Naive thymus-derived CD4-positive, alpha-beta T cell (primary cell): Measurements from ENCODE around the gene DHX8. TPM values are rescaled to one million over a fixed set of nuclear protein-coding genes. Genes with fewer than 3 reads are reported as not detected.

Experiments used
- ATAC-seq: fragments of 150-1000 bp; cut with Tn5 transposase; 2 replicates; pipeline ENCODE4 v1.10.0; 2021; ENCODE audit warnings: mild to moderate bottlenecking, moderate library complexity
- CTCF ChIA-PET: fragments of 350-600 bp; sonication (Branson Sonifier 250); formaldehyde crosslinking; loops from one replicate; lab custom pipeline; 2021; ENCODE audit warnings: antibody characterized with exemption; lab: Charles Lee
- POLR2A ChIA-PET: fragments of 350-600 bp; sonication (Branson Sonifier 250); formaldehyde crosslinking; loops from one replicate; lab custom pipeline; 2021; ENCODE audit warnings: antibody characterized with exemption, inconsistent platforms; lab: Charles Lee
- DNase-seq, 9 donors: peaks; one replicate each; pipeline versions ENCODE4 v3.0.0 to v3.0.0-alpha.2; 2020 to 2022; ENCODE audit warnings: mixed read lengths in 1 of 9
- H3K27ac ChIP-seq: one replicate; pipeline ENCODE4 v1.7.0; 2013; ENCODE audit warnings: mild to moderate bottlenecking, low read depth, low read length, moderate library complexity
- H3K27me3 ChIP-seq, 2 donors: one replicate each; pipeline ENCODE4 v1.7.0; 2013; ENCODE audit warnings: low read length in 2 of 2, mild to moderate bottlenecking in 2 of 2, moderate library complexity in 2 of 2; ENCODE audit not compliant: control insufficient read depth in 2 of 2, insufficient read depth in 2 of 2
- H3K36me3 ChIP-seq, 3 experiments: 1 replicate in 2 of 3; 2 replicates in 1 of 3; pipeline ENCODE4 v1.7.0; 2013; ENCODE audit warnings: low read length in 3 of 3, mild to moderate bottlenecking in 3 of 3, moderate library complexity in 1 of 3; ENCODE audit not compliant: insufficient read depth in 3 of 3, control insufficient read depth in 2 of 3
- H3K4me1 ChIP-seq, 2 donors: one replicate each; pipeline ENCODE4 v1.7.0; 2013; ENCODE audit warnings: low read length in 2 of 2, mild to moderate bottlenecking in 2 of 2, moderate library complexity in 1 of 2; ENCODE audit not compliant: control insufficient read depth in 2 of 2, insufficient read depth in 2 of 2
- H3K4me3 ChIP-seq: 2 replicates; pipeline ENCODE4 v1.7.0; 2013; ENCODE audit warnings: mild to moderate bottlenecking, low read length
- H3K9me3 ChIP-seq, 3 experiments: 1 replicate in 2 of 3; 2 replicates in 1 of 3; pipeline ENCODE4 v1.7.0; 2013; ENCODE audit warnings: low read length in 3 of 3; ENCODE audit not compliant: control insufficient read depth in 2 of 3
- H3K27ac Mint-ChIP-seq, 9 donors: one replicate each; pipeline ENCODE4 v1.8.0; 2020 to 2022; ENCODE audit warnings: mixed read lengths in 9 of 9, mild to moderate bottlenecking in 8 of 9, moderate library complexity in 5 of 9, inconsistent platforms in 2 of 9
- H3K27me3 Mint-ChIP-seq, 5 donors: one replicate each; pipeline ENCODE4 v1.8.0; 2021 to 2022; ENCODE audit warnings: mixed read lengths in 5 of 5, mild to moderate bottlenecking in 1 of 5
- H3K36me3 Mint-ChIP-seq, 5 donors: one replicate each; pipeline ENCODE4 v1.8.0; 2020 to 2022; ENCODE audit warnings: mixed read lengths in 5 of 5, mild to moderate bottlenecking in 3 of 5, inconsistent platforms in 1 of 5
- H3K4me1 Mint-ChIP-seq, 7 donors: one replicate each; pipeline ENCODE4 v1.8.0; 2020 to 2022; ENCODE audit warnings: mixed read lengths in 7 of 7, mild to moderate bottlenecking in 3 of 7, inconsistent platforms in 1 of 7
- H3K4me3 Mint-ChIP-seq, 10 donors: one replicate each; pipeline ENCODE4 v1.8.0; 2020 to 2022; ENCODE audit warnings: mild to moderate bottlenecking in 10 of 10, mixed read lengths in 10 of 10, moderate library complexity in 6 of 10, inconsistent platforms in 2 of 10
- H3K9me3 Mint-ChIP-seq, 11 donors: one replicate each; pipeline ENCODE4 v1.8.0; 2020 to 2022; ENCODE audit warnings: mixed read lengths in 11 of 11, mild to moderate bottlenecking in 4 of 11, inconsistent platforms in 1 of 11, moderate library complexity in 1 of 11
- intact Hi-C, 2 donors: fragments of 100-400 bp; cut with micrococcal nuclease; formaldehyde crosslinking; loops; one replicate each; pipeline ENCODE4 v1.15.1; 2023
- polyA plus RNA-seq, 2 donors: library from polyadenylated mRNA; unstranded; fragments of 300-500 nt; fragmentation: Illumina TruSeq; gene quantifications; one replicate each; pipeline ENCODE4 v1.2.3, GENCODE V29; 2021
- total RNA-seq, 6 experiments: library from RNA in 5 of 6; stranded (reverse) in 5 of 6; gene quantifications; 1 replicate in 5 of 6; 2 replicates in 1 of 6; pipeline ENCODE4 v1.2.3 and lab custom pipeline; 2021 to 2026

Gene DHX8
- total and polyA plus RNA-seq, 7 experiments from 2014 or later: 23.5 to 93.4 (median 69.1) TPM

DNA sequence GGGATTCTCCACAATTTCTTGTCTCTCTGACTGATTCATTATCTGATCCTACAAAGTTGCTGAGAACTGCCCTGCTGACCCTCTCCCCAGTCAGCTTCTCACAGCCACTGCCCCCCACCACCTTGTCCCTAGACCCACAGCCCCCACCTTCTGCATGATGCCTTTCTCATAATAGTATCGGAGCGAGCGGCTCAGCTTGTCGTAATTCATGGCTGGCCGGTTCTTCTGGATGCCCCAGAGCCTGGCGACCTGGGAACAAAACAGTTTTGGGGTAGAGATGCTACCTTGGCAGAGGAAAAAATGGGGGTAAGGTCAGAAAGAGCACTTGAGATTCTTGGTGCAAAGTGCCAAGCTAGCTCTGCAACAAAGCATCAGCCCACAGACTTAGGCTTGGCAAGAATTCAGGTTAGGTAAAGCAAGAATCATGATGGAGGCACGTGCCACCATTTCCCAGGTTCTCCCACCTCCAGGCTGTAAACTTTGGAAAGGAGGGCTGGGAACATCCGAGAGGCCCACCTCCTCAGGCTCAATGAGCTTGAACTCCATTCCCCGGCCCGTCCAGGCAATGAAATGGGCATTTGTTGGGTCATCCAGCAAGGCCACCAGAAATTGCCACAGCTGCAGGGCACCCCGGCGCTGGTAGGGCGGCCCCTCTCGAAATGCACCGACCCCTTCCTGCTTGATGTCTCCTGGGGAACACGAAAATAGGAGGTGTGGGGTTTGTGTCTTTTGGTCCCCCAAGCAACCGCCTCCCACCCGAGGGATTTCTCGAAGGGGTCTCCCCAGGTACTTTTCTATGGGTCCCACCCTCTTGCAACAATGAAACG is 45.4 kb downstream of the DHX8 start:
- no peaks in the 10 kb centered on the region for H3K27me3 ChIP-seq
- Mint-ChIP-seq H3K4me3 (no peak overlapping the region), H3K9me3 (no peaks in the 10 kb centered on the region), H3K36me3 (peaks cover 0 to 28% (median 3%) of the 10 kb centered on the region in 5 donors), H3K27ac (peak overlapping the region in 1 of 9 donors; percentile 40), H3K27me3 (no peaks in the 10 kb centered on the region), H3K4me1 (peaks cover 0 to 9% (median 4%) of the 10 kb centered on the region in 7 donors)
- H3K9me3 ChIP-seq: no peaks in the 10 kb centered on the region
- ATAC-seq (no peak), DNase-seq (no peak)
- H3K4me1 ChIP-seq: no peaks in the 10 kb centered on the region
- H3K4me3 ChIP-seq: no peak overlapping the region
- intact Hi-C loops: no loop called here
- H3K27ac ChIP-seq: no peak overlapping the region
- POLR2A ChIA-PET: no interaction called here
- H3K36me3 ChIP-seq: peaks cover 0 to 38% (median 12%) of the 10 kb centered on the region in 3 experiments
- CTCF ChIA-PET: no interaction called here

DNA sequence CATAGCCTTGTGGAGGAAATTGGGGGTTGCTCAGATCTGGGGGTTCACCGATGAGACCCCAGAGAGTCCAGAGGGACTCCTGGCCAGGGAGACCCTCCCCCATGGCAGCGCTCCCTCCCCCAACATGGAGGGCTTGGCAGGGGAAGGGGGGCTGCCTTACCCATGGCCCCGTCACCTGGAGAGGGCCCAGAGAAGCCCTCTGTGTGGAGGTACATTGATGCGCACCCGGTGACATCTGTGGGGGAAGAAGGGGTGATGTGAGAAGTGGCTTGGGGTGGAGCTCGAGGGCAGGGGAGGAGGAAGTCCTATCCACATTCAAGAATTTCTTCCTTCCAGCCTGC is 46.1 kb downstream of the DHX8 start:
- CTCF ChIA-PET: no interaction called here
- H3K4me3 ChIP-seq: no peak overlapping the region
- no peak overlapping the region for H3K27ac ChIP-seq
- H3K36me3 ChIP-seq: peaks cover 0 to 31% (median 9%) of the 10 kb centered on the region in 3 experiments
- Mint-ChIP-seq H3K9me3 (no peaks in the 10 kb centered on the region), H3K36me3 (peaks cover 0 to 24% (median 3%) of the 10 kb centered on the region in 5 donors), H3K4me3 (no peak overlapping the region), H3K27ac (no peak overlapping the region), H3K4me1 (peaks cover 0 to 9% (median 4%) of the 10 kb centered on the region in 7 donors), H3K27me3 (no peaks in the 10 kb centered on the region)
- DNase-seq: no peak
- no peaks in the 10 kb centered on the region for H3K4me1 ChIP-seq
- no peaks in the 10 kb centered on the region for H3K9me3 ChIP-seq
- intact Hi-C loops: no loop called here
- no peaks in the 10 kb centered on the region for H3K27me3 ChIP-seq
- POLR2A ChIA-PET: no interaction called here
- no peak for ATAC-seq

- H3K9me3 Mint-ChIP-seq: no peaks in the 10 kb centered on the region
- intact Hi-C loops: no loop called here
- Histone ChIP-seq H3K27ac (no peak overlapping the region), H3K9me3 (no peaks in the 10 kb centered on the region), H3K27me3 (no peaks in the 10 kb centered on the region), H3K36me3 (peaks cover 0 to 25% (median 3%) of the 10 kb centered on the region in 3 experiments), H3K4me3 (no peak overlapping the region), H3K4me1 (no peaks in the 10 kb centered on the region)
- POLR2A ChIA-PET: no interaction called here
- ATAC-seq (no peak), DNase-seq (no peak)
- no peaks in the 10 kb centered on the region for H3K27me3 Mint-ChIP-seq
- peaks cover 0 to 9% (median 4%) of the 10 kb centered on the region in 7 donors for H3K4me1 Mint-ChIP-seq
- CTCF ChIA-PET: no interaction called here
- peaks cover 0 to 19% (median 3%) of the 10 kb centered on the region in 5 donors for H3K36me3 Mint-ChIP-seq
- H3K27ac Mint-ChIP-seq: no peak overlapping the region
- no peak overlapping the region for H3K4me3 Mint-ChIP-seq
Observed at GRCh38 chr17:43530288-43531081, 46.7 kb downstream of the DHX8 start.

- H3K9me3 Mint-ChIP-seq: no peaks in the 10 kb centered on the region
- H3K36me3 ChIP-seq: peaks cover 0 to 20% (median 0%) of the 10 kb centered on the region in 3 experiments
- CTCF ChIA-PET: no interaction called here
- H3K27me3 Mint-ChIP-seq: no peaks in the 10 kb centered on the region
- H3K36me3 Mint-ChIP-seq: peaks cover 0 to 16% (median 3%) of the 10 kb centered on the region in 5 donors
- H3K9me3 ChIP-seq: no peaks in the 10 kb centered on the region
- ATAC-seq: no peak
- no peaks in the 10 kb centered on the region for H3K4me1 ChIP-seq
- intact Hi-C loops: no loop called here
- no peak overlapping the region for H3K4me3 ChIP-seq
- H3K27ac Mint-ChIP-seq: no peak overlapping the region
- H3K27ac ChIP-seq: no peak overlapping the region
- H3K4me1 Mint-ChIP-seq: peaks cover 0 to 9% (median 6%) of the 10 kb centered on the region in 7 donors
- no peak for DNase-seq
- no peak overlapping the region for H3K4me3 Mint-ChIP-seq
- no peaks in the 10 kb centered on the region for H3K27me3 ChIP-seq
- POLR2A ChIA-PET: no interaction called here
Observed at GRCh38 chr17:43531082-43531378, 47.3 kb downstream of the DHX8 start.

GRCh38 chr17:43531955-43532354 is 48.2 kb downstream of the DHX8 start:
- intact Hi-C loops: no loop called here
- Histone ChIP-seq H3K27ac (no peak overlapping the region), H3K4me3 (no peak overlapping the region), H3K9me3 (no peaks in the 10 kb centered on the region), H3K27me3 (no peaks in the 10 kb centered on the region), H3K36me3 (peaks cover 0 to 11% (median 0%) of the 10 kb centered on the region in 3 experiments), H3K4me1 (no peaks in the 10 kb centered on the region)
- H3K36me3 Mint-ChIP-seq: peaks cover 0 to 7% (median 0%) of the 10 kb centered on the region in 5 donors
- H3K4me3 Mint-ChIP-seq: no peak overlapping the region
- no peak for DNase-seq
- no peak for ATAC-seq
- no peaks in the 10 kb centered on the region for H3K9me3 Mint-ChIP-seq
- no peaks in the 10 kb centered on the region for H3K27me3 Mint-ChIP-seq
- CTCF ChIA-PET: interaction anchor here (0.6 kb wide), 1 partner anchor 48 kb away, joined by 3 read pairs; the partner anchor contains the start of gene DHX8
- peaks cover 0 to 13% (median 6%) of the 10 kb centered on the region in 7 donors for H3K4me1 Mint-ChIP-seq
- POLR2A ChIA-PET: no interaction called here
- no peak overlapping the region for H3K27ac Mint-ChIP-seq

- ATAC-seq (no peak), DNase-seq (no peak)
- Histone ChIP-seq H3K27me3 (no peaks in the 10 kb centered on the region), H3K4me1 (no peaks in the 10 kb centered on the region), H3K9me3 (no peaks in the 10 kb centered on the region), H3K4me3 (no peak overlapping the region), H3K36me3 (peaks cover 0 to 5% (median 0%) of the 10 kb centered on the region in 3 experiments), H3K27ac (no peak overlapping the region)
- intact Hi-C loops: no loop called here
- Mint-ChIP-seq H3K9me3 (no peaks in the 10 kb centered on the region), H3K27me3 (no peaks in the 10 kb centered on the region), H3K27ac (no peak overlapping the region), H3K4me1 (peaks cover 0 to 13% (median 4%) of the 10 kb centered on the region in 7 donors), H3K36me3 (peaks cover 0 to 4% (median 0%) of the 10 kb centered on the region in 5 donors), H3K4me3 (no peak overlapping the region)
- CTCF ChIA-PET: no interaction called here
- POLR2A ChIA-PET: no interaction called here
Observed at GRCh38 chr17:43532581-43532980, 48.8 kb downstream of the DHX8 start.
